Measurements from ENCODE around the gene IGF2R.

Gene IGF2R

GRCh38 chr6:160032538-160032937, 63.7 kb downstream of the IGF2R start:
- TF ChIP-seq FOXM1 (IDR thresholded peaks at IDR 0.05; ENCODE audit: borderline replicate concordance) = no peak
- no peak for TF ChIP-seq SUZ12 (IDR thresholded peaks at IDR 0.05)
- DNase-seq (ENCODE audit: extremely low spot score) = no peak
- CTCF ChIA-PET = no interaction called here
- POLR2A ChIA-PET = no interaction called here

- no peak for TF ChIP-seq BHLHE40 (IDR thresholded peaks at IDR 0.05; ENCODE audit: borderline replicate concordance)
- no peak for TF ChIP-seq SP1 (IDR thresholded peaks at IDR 0.05)
- no peak for TF ChIP-seq PKNOX1 (IDR thresholded peaks at IDR 0.05)
- TF ChIP-seq FOXA1 (IDR thresholded peaks at IDR 0.05) = no peak
- TF ChIP-seq NFRKB (IDR thresholded peaks at IDR 0.05) = no peak
- CTCF ChIA-PET = no interaction called here
- DNase-seq (ENCODE audit: extremely low spot score) = no peak
- POLR2A ChIA-PET = no interaction called here
Observed at GRCh38 chr6:160034036-160034930, 65.4 kb downstream of the IGF2R start.

GRCh38 chr6:160035241-160035640, 66.4 kb downstream of the IGF2R start:
- ChIA-PET POLR2A (no interaction called here), CTCF (no interaction called here)

GRCh38 chr6:160035693-160036330, 66.9 kb downstream of the IGF2R start:
- no peak for TF ChIP-seq PKNOX1 (IDR thresholded peaks at IDR 0.05)
- TF ChIP-seq TARDBP (IDR thresholded peaks at IDR 0.05) = no peak
- no peak for TF ChIP-seq ZNF384 (IDR thresholded peaks at IDR 0.05)
- no peak for TF ChIP-seq L3MBTL2 (conservative IDR thresholded peaks at IDR 0.05)
- TF ChIP-seq CTBP1 (IDR thresholded peaks at IDR 0.05; ENCODE audit: borderline replicate concordance) = no peak
- no peak for TF ChIP-seq ARNT (IDR thresholded peaks at IDR 0.05)
- no peak for TF ChIP-seq BHLHE40 (IDR thresholded peaks at IDR 0.05; ENCODE audit: borderline replicate concordance)
- no peak for TF ChIP-seq HDGF (IDR thresholded peaks at IDR 0.05; ENCODE audit: borderline replicate concordance)
- no peak for TF ChIP-seq SUZ12 (IDR thresholded peaks at IDR 0.05)
- TF ChIP-seq ELF4 (IDR thresholded peaks at IDR 0.05) = no peak
- no peak for TF ChIP-seq FOXK2 (IDR thresholded peaks at IDR 0.05)

More at GRCh38 chr6:160035241-160035640, 66.4 kb downstream of the IGF2R start:
- TF ChIP-seq PKNOX1 (IDR thresholded peaks at IDR 0.05) = no peak
- TF ChIP-seq ARNT (IDR thresholded peaks at IDR 0.05) = no peak
- TF ChIP-seq L3MBTL2 (conservative IDR thresholded peaks at IDR 0.05) = no peak
- TF ChIP-seq FOXM1 (IDR thresholded peaks at IDR 0.05; ENCODE audit: borderline replicate concordance) = no peak
- TF ChIP-seq ZNF384 (IDR thresholded peaks at IDR 0.05) = no peak
- DNase-seq (ENCODE audit: extremely low spot score) = no peak

GRCh38 chr6:160036331-160036695, 67.4 kb downstream of the IGF2R start:
- TF ChIP-seq CTBP1 (IDR thresholded peaks at IDR 0.05; ENCODE audit: borderline replicate concordance) (no peak), LEF1 (IDR thresholded peaks at IDR 0.05; ENCODE audit: borderline replicate concordance) (no peak), FOXM1 (IDR thresholded peaks at IDR 0.05; ENCODE audit: borderline replicate concordance) (no peak), TARDBP (IDR thresholded peaks at IDR 0.05) (no peak), SP1 (IDR thresholded peaks at IDR 0.05) (no peak), ZNF384 (IDR thresholded peaks at IDR 0.05) (no peak), HDGF (IDR thresholded peaks at IDR 0.05; ENCODE audit: borderline replicate concordance) (no peak), FOXK2 (IDR thresholded peaks at IDR 0.05) (no peak)
- DNase-seq (ENCODE audit: extremely low spot score) = no peak
- POLR2A ChIA-PET = no interaction called here
- CTCF ChIA-PET = no interaction called here

More at GRCh38 chr6:160035693-160036330, 66.9 kb downstream of the IGF2R start:
- DNase-seq (ENCODE audit: extremely low spot score) = no peak
- CTCF ChIA-PET = no interaction called here
- POLR2A ChIA-PET = no interaction called here

GRCh38 chr6:160036790-160037206, 67.9 kb downstream of the IGF2R start:
- DNase-seq (ENCODE audit: extremely low spot score) = no peak
- ChIA-PET CTCF (no interaction called here), POLR2A (no interaction called here)
- TF ChIP-seq ZNF384 (IDR thresholded peaks at IDR 0.05) (no peak), TARDBP (IDR thresholded peaks at IDR 0.05) (no peak), LEF1 (IDR thresholded peaks at IDR 0.05; ENCODE audit: borderline replicate concordance) (no peak), PKNOX1 (IDR thresholded peaks at IDR 0.05) (no peak), FOXK2 (IDR thresholded peaks at IDR 0.05) (no peak), SUZ12 (IDR thresholded peaks at IDR 0.05) (no peak), CTBP1 (IDR thresholded peaks at IDR 0.05; ENCODE audit: borderline replicate concordance) (no peak), NFRKB (IDR thresholded peaks at IDR 0.05) (no peak), ELF4 (IDR thresholded peaks at IDR 0.05) (no peak), FOXM1 (IDR thresholded peaks at IDR 0.05; ENCODE audit: borderline replicate concordance) (no peak), HDGF (IDR thresholded peaks at IDR 0.05; ENCODE audit: borderline replicate concordance) (no peak), L3MBTL2 (conservative IDR thresholded peaks at IDR 0.05) (no peak), ARNT (IDR thresholded peaks at IDR 0.05) (no peak), BHLHE40 (IDR thresholded peaks at IDR 0.05; ENCODE audit: borderline replicate concordance) (no peak), SP1 (IDR thresholded peaks at IDR 0.05) (no peak)

Measured in HEK293T (cell line).